Measurements from ENCODE around the gene ITIH3.

The ITIH3 gene

GRCh38 chr3:52779011-52779836 is 15.4 kb upstream of the ITIH3 start:
- DNase-seq (ENCODE audit: low read depth) = no peak

GRCh38 chr3:52779837-52780585 is 14.6 kb upstream of the ITIH3 start:
- DNase-seq (ENCODE audit: low read depth) = no peak

- no peak for DNase-seq (ENCODE audit: low read depth)
These were observed 12.9 kb upstream of the ITIH3 start for GRCh38 chr3:52781741-52782140.

- DNase-seq (ENCODE audit: low read depth) = no peak
These were observed 12.0 kb upstream of the ITIH3 start for GRCh38 chr3:52782412-52783210.

GRCh38 chr3:52783211-52783555 is 11.4 kb upstream of the ITIH3 start:
- DNase-seq (ENCODE audit: low read depth) = no peak

- DNase-seq (ENCODE audit: low read depth) = no peak
These were observed 10.5 kb upstream of the ITIH3 start for GRCh38 chr3:52784021-52784621.

GRCh38 chr3:52784931-52785590 is 9.5 kb upstream of the ITIH3 start:
- no peak for DNase-seq (ENCODE audit: low read depth)

- no peak for DNase-seq (ENCODE audit: low read depth)
These were observed 8.0 kb upstream of the ITIH3 start for GRCh38 chr3:52786330-52787215.

GRCh38 chr3:52787246-52787645 is 7.3 kb upstream of the ITIH3 start:
- no peak for DNase-seq (ENCODE audit: low read depth)

GRCh38 chr3:52787672-52788625 is 6.6 kb upstream of the ITIH3 start:
- no peak for DNase-seq (ENCODE audit: low read depth)

- DNase-seq (ENCODE audit: low read depth) = no peak
These were observed 5.5 kb upstream of the ITIH3 start for GRCh38 chr3:52788890-52789745.

GRCh38 chr3:52789746-52790040 is 4.9 kb upstream of the ITIH3 start:
- no peak for DNase-seq (ENCODE audit: low read depth)

GRCh38 chr3:52790337-52790736 is 4.3 kb upstream of the ITIH3 start:
- no peak for DNase-seq (ENCODE audit: low read depth)

GRCh38 chr3:52790741-52791140 is 3.9 kb upstream of the ITIH3 start:
- DNase-seq (ENCODE audit: low read depth) = no peak

- no peak for DNase-seq (ENCODE audit: low read depth)
These were observed 3.2 kb upstream of the ITIH3 start for GRCh38 chr3:52791366-52791765.

GRCh38 chr3:52791928-52792327 is 2.7 kb upstream of the ITIH3 start:
- no peak for DNase-seq (ENCODE audit: low read depth)

- no peak for DNase-seq (ENCODE audit: low read depth)
These were observed 2.2 kb upstream of the ITIH3 start for GRCh38 chr3:52792413-52792812.

- no peak for DNase-seq (ENCODE audit: low read depth)
These were observed 1.5 kb upstream of the ITIH3 start for GRCh38 chr3:52792961-52793695.

All from T-helper 22 cell (primary cell).